Measurements from ENCODE around the gene FRAT1. TPM values are rescaled to one million over a fixed set of nuclear protein-coding genes. Genes with fewer than 3 reads are reported as not detected.

FRAT1 gene
- total and polyA plus RNA-seq, 2 of the 8 experiments (the other 6 are each of a cell fraction or from before 2014, with no cell fraction given) = 1.9 to 5.2 TPM

DNA sequence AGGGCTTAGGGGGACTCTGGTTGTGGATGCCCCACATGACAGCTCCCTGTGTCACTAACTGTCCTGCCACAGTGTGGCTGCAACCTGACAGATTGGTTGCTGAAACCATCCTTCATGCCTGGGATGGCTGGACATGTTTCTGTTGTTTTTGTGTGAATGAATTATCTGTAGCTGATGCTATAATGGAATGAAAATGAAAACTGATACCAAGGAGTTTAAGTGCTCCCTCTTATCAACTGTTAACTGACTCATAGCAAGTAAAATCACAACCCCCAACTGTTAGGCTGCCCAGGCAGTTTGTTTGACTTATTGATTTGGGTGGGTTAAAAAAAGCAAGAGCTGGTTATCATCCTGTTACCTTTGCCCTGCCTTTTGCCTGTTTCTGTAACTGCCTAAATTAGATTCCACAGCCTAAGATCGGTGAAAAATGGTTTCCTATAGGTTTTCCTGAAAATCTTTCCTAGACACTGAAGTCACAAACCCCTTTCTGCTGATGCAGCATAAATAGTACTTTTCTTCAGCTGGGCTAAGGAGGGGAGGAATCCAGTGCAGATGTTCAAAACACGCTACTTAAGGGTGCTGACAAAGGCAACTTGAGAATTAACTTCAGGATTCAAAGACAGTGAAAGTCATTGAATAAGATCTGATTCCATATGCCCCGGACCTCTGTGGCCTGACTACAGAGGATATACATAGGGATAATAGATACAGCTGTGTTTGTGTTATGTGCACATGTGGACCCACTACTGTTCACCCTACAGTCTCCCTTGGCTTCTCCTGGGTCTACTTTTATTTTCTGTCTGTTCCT lies 9.8 kb downstream of the FRAT1 start:
- Histone ChIP-seq H4K5ac (ENCODE audit: insufficient read length, low read depth, low read length) (no peak overlapping the region), H3K56ac (replicated peaks; ENCODE audit: insufficient read length, low read depth, low read length) (no peak overlapping the region), H2BK20ac (ENCODE audit: low read length) (no peak overlapping the region), H3K4me3 (ENCODE audit: extremely low read depth in 1 of 4, insufficient read depth in 2 of 4, low read depth in 3 of 4, low read length in 4 of 4) (no peak overlapping the region), H2BK120ac (replicated peaks; ENCODE audit: low read depth, low read length) (no peak overlapping the region), H2AK5ac (ENCODE audit: low read depth, low read length) (no peak overlapping the region), H2BK15ac (ENCODE audit: low read length) (no peak overlapping the region), H3K18ac (ENCODE audit: extremely low read depth, low read length) (no peak overlapping the region), H4K91ac (replicated peaks; ENCODE audit: insufficient read length, low read length) (no peak overlapping the region), H4K20me1 (replicated peaks in 1 of 2; ENCODE audit: control insufficient read depth in 1 of 2, insufficient read depth in 2 of 2, low read length in 2 of 2) (peaks cover 14 to 20% of the 10 kb centered on the region in 2 experiments), H3K4me1 (replicated peaks in 1 of 4; ENCODE audit: control insufficient read depth in 3 of 4, insufficient read depth in 4 of 4, low read length in 3 of 4) (peaks cover 3 to 14% (median 7%) of the 10 kb centered on the region in 4 experiments), H2AFZ (ENCODE audit: low read length) (no peak overlapping the region), H3K9ac (replicated peaks in 1 of 4; ENCODE audit: extremely low read depth in 1 of 4, low read depth in 3 of 4, low read length in 3 of 4) (no peak overlapping the region), H3K27me3 (replicated peaks in 1 of 4; ENCODE audit: control insufficient read depth in 3 of 4, extremely low read depth in 1 of 4, insufficient read depth in 3 of 4, low read length in 3 of 4) (no peaks in the 10 kb centered on the region), H3K14ac (ENCODE audit: insufficient read length) (no peak overlapping the region), H3K9me3 (ENCODE audit: insufficient read depth in 2 of 2, low read depth in 1 of 2, low read length in 1 of 2) (no peaks in the 10 kb centered on the region), H2BK5ac (ENCODE audit: low read depth, low read length) (no peak overlapping the region), H3K36me3 (ENCODE audit: control insufficient read depth in 2 of 4, insufficient read depth in 4 of 4, low read length in 3 of 4) (peaks cover 2 to 37% (median 7%) of the 10 kb centered on the region in 4 experiments; a peak in 5 of 8 replicates), H3K23me2 (ENCODE audit: low read depth, low read length) (peaks cover 17% of the 10 kb centered on the region), H2BK12ac (ENCODE audit: low read depth, low read length) (no peak overlapping the region), H4K8ac (ENCODE audit: extremely low read depth, insufficient read depth, low read length) (no peak overlapping the region; the same call in 1 of the 2 replicates), H3K79me2 (ENCODE audit: control insufficient read depth in 1 of 2, insufficient read depth in 2 of 2, low read length in 2 of 2) (peaks cover 27 to 52% of the 10 kb centered on the region in 2 experiments), H3K23ac (ENCODE audit: insufficient read length) (no peak overlapping the region), H3K4ac (replicated peaks; ENCODE audit: insufficient read length, low read depth, low read length) (no peak overlapping the region), H3K79me1 (ENCODE audit: low read depth, low read length) (peaks cover 7% of the 10 kb centered on the region; the same call in 1 of the 2 replicates), H3K27ac (ENCODE audit: low read depth, low read length) (no peak overlapping the region), H3K4me2 (ENCODE audit: insufficient read depth in 1 of 2, low read depth in 2 of 2, low read length in 2 of 2) (no peak overlapping the region; a peak in 1 of 4 replicates)
- no peak for DNase-seq (ENCODE audit: low read depth in 1 of 2, low spot score in 2 of 2)
- 90% methylated on average over 3 of the region's 3 CpGs; no CpG with 5 or more reads in 1 of the 2 experiments for WGBS, 2 experiments (ENCODE audit: extremely low coverage in 1 of 2, insufficient coverage in 1 of 2, insufficient read length in 1 of 2, insufficient replicate concordance in 2 of 2, low coverage in 1 of 2, low lambda C conversion rate in 2 of 2, missing lambda C conversion rate in 1 of 2)
- ChIA-PET POLR2A (ENCODE audit: partially characterized antibody) (interaction anchor here (0.7 to 2.1 kb wide), 3 partner anchors 10 to 23 kb away, joined by 3 to 11 read pairs (median 3); partner anchors contain the start of gene FRAT1), CTCF (ENCODE audit: partially characterized antibody) (interaction anchor here (0.8 to 1.9 kb wide), 6 partner anchors 15 to 132 kb away, joined by 3 to 7 read pairs (median 3); no protein-coding TSS in a partner anchor)
- no peak for FAIRE-seq
- TF ChIP-seq MAFK (IDR thresholded peaks at IDR 0.05; ENCODE audit: low read depth, low read length) = peak; percentile 83; the same call in 1 of the 2 replicates
- TF ChIP-seq EP300 (IDR thresholded peaks at IDR 0.05; ENCODE audit: borderline replicate concordance in 1 of 2, low read depth in 2 of 2, low read length in 2 of 2) = no peak
- TF ChIP-seq CEBPB (IDR thresholded peaks at IDR 0.05; ENCODE audit: low read depth, low read length) = no peak
- peak in 1 of 2 experiments; percentile 56; a peak in 2 of 3 replicates for TF ChIP-seq POLR2A (IDR thresholded peaks at IDR 0.05; ENCODE audit: control extremely low read depth in 1 of 2, low read depth in 2 of 2, low read length in 2 of 2)
- TF ChIP-seq KDM1A (IDR thresholded peaks at IDR 0.05; ENCODE audit: borderline replicate concordance, low read length) = no peak
- TF ChIP-seq TEAD4 (IDR thresholded peaks at IDR 0.05; ENCODE audit: low read depth, low read length) = no peak
- TF ChIP-seq SAP30 (IDR thresholded peaks at IDR 0.05; ENCODE audit: insufficient read depth, insufficient replicate concordance, low read length) = no peak
- TF ChIP-seq BRCA1 (IDR thresholded peaks at IDR 0.05; ENCODE audit: low read depth, low read length) = no peak
- TF ChIP-seq JUND (IDR thresholded peaks at IDR 0.05; ENCODE audit: low read length) = no peak
- TF ChIP-seq HDAC2 (IDR thresholded peaks at IDR 0.05; ENCODE audit: borderline replicate concordance in 1 of 2, low read depth in 2 of 2, low read length in 2 of 2) = no peak
- no peak for TF ChIP-seq GTF2F1 (IDR thresholded peaks at IDR 0.05; ENCODE audit: borderline replicate concordance, low read depth, low read length)
- no peak for TF ChIP-seq SP4 (IDR thresholded peaks at IDR 0.05; ENCODE audit: low read length)

All from H1 (cell line).